ENCODE results near the gene COL18A1. TPM values are rescaled to one million over a fixed set of nuclear protein-coding genes. Genes with fewer than 3 reads are reported as not detected.

COL18A1 gene
- polyA plus RNA-seq, 1 donor (not counting 4 experiments of a cell fraction or from before 2014, with no cell fraction given): 13.0 TPM

DNA sequence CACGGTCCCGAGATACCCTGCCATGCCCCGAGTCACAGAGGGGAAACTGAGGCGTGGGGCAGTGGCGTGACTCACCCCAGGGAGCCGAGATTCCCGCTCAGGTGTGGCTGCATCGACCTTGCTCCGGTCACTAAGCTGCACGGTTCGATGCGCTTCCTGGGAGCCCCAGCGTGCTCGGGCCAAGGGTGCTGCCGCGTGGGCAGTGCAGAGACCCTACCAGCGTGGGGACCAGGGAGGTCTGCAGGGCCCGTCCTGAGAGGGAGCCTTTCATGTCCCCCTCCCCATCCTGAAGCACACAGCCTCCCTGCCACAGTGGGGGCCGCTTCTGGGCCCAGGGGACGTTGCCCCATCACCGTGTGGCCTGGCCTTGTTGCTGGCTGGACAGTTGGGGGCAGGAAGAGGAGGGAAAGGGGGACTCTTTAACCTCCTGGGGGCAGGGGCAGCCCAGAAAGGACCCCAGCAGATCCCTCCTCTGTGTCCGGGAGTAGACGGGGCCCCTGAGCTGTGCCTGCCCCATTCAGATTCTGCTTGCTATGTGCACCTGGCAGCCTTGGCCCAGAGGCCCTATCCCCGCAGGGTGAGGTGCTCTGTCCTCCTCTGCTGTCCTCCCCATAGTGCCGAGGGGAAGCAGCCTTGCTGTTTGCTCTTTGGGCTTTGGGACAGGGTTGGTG, 52.3 kb downstream of the COL18A1 start:
- no peak overlapping the region for H3K4me3 ChIP-seq (ENCODE audit: control insufficient read depth in 2 of 3, extremely low read depth in 1 of 3, insufficient read depth in 2 of 3, low read depth in 1 of 3, low read length in 3 of 3)
- TF ChIP-seq, protein P1, sequence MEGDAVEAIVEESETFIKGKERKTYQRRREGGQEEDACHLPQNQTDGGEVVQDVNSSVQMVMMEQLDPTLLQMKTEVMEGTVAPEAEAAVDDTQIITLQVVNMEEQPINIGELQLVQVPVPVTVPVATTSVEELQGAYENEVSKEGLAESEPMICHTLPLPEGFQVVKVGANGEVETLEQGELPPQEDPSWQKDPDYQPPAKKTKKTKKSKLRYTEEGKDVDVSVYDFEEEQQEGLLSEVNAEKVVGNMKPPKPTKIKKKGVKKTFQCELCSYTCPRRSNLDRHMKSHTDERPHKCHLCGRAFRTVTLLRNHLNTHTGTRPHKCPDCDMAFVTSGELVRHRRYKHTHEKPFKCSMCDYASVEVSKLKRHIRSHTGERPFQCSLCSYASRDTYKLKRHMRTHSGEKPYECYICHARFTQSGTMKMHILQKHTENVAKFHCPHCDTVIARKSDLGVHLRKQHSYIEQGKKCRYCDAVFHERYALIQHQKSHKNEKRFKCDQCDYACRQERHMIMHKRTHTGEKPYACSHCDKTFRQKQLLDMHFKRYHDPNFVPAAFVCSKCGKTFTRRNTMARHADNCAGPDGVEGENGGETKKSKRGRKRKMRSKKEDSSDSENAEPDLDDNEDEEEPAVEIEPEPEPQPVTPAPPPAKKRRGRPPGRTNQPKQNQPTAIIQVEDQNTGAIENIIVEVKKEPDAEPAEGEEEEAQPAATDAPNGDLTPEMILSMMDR (optimal IDR thresholded peaks at IDR 0.05 in 1 of 3, IDR thresholded peaks at IDR 0.05 in 1 of 3, conservative IDR thresholded peaks at IDR 0.05 in 1 of 3; ENCODE audit: extremely low read depth in 1 of 3, insufficient read depth in 2 of 3, low read length in 3 of 3): no peak
- TF ChIP-seq EZH2 (IDR thresholded peaks at IDR 0.05; ENCODE audit: low read length): no peak
- no peak for FAIRE-seq

DNA sequence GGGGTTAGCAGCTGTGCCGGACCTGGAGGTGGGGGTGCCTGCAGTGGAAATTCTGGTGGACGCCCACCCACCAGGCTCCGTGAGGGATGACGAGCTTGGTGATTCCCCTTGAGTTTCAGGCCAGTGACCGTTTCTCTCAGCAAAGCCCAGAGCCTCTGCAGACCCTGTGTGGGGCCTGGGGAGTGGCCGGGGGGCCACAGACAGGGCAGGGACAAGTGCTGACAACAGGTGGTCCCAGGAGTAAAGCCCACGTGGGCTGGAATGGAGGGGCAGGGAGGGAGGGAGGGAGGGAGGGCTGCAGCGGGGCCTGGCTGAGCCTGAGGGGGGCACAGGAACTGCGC, 52.8 kb downstream of the COL18A1 start:
- no peak overlapping the region for H3K4me3 ChIP-seq (ENCODE audit: control insufficient read depth in 2 of 3, extremely low read depth in 1 of 3, insufficient read depth in 2 of 3, low read depth in 1 of 3, low read length in 3 of 3)

More for the DNA sequence above, 52.3 kb downstream of the COL18A1 start:
- dilution Hi-C loops (cut with MboI; ENCODE audit: extremely low pct_ligation_motif_present, low sequenced_read_pairs): no loop called here
- no peak overlapping the region for H3K9ac ChIP-seq (ENCODE audit: control insufficient read depth, extremely low read depth, insufficient read depth, low read length)
- H3K4me1 ChIP-seq (ENCODE audit: control insufficient read depth, extremely low read depth, insufficient read depth, low read length): peaks cover 26% of the 10 kb centered on the region
- H2AFZ ChIP-seq (ENCODE audit: control insufficient read depth, low read length): no peak overlapping the region
- DNase-seq (ENCODE audit: low read depth, low spot score): no peak
- H3K27ac ChIP-seq (ENCODE audit: control insufficient read depth, insufficient read depth, low read length): no peak overlapping the region
- no peak overlapping the region for H3K4me2 ChIP-seq (ENCODE audit: control insufficient read depth, extremely low read depth, insufficient read depth, low read depth, low read length)
- no peaks in the 10 kb centered on the region for H3K9me3 ChIP-seq (ENCODE audit: control insufficient read depth, low read depth, low read length)
- H3K9me1 ChIP-seq (ENCODE audit: control insufficient read depth, extremely low read depth, insufficient read depth, low read length): no peaks in the 10 kb centered on the region
- peaks cover 11% of the 10 kb centered on the region for H3K79me2 ChIP-seq (ENCODE audit: control insufficient read depth, insufficient read depth, low read length)
- H4K20me1 ChIP-seq (ENCODE audit: control insufficient read depth, extremely low read depth, insufficient read depth, low read length): peaks cover 13% of the 10 kb centered on the region
- H3K36me3 ChIP-seq (ENCODE audit: control insufficient read depth in 2 of 2, extremely low read depth in 1 of 2, insufficient read depth in 2 of 2, low read length in 2 of 2): peaks cover 0 to 3% of the 10 kb centered on the region in 2 experiments
- no peaks in the 10 kb centered on the region for H3K27me3 ChIP-seq (ENCODE audit: control insufficient read depth, extremely low read depth, insufficient read depth, low read length)

More for the DNA sequence above, 52.8 kb downstream of the COL18A1 start:
- Histone ChIP-seq H4K20me1 (ENCODE audit: control insufficient read depth, extremely low read depth, insufficient read depth, low read length) (peaks cover 13% of the 10 kb centered on the region), H3K27ac (ENCODE audit: control insufficient read depth, insufficient read depth, low read length) (no peak overlapping the region), H3K27me3 (ENCODE audit: control insufficient read depth, extremely low read depth, insufficient read depth, low read length) (no peaks in the 10 kb centered on the region), H3K36me3 (ENCODE audit: control insufficient read depth in 2 of 2, extremely low read depth in 1 of 2, insufficient read depth in 2 of 2, low read length in 2 of 2) (peaks cover 0 to 3% of the 10 kb centered on the region in 2 experiments), H2AFZ (ENCODE audit: control insufficient read depth, low read length) (no peak overlapping the region), H3K9me3 (ENCODE audit: control insufficient read depth, low read depth, low read length) (no peaks in the 10 kb centered on the region), H3K4me2 (ENCODE audit: control insufficient read depth, extremely low read depth, insufficient read depth, low read depth, low read length) (no peak overlapping the region), H3K9me1 (ENCODE audit: control insufficient read depth, extremely low read depth, insufficient read depth, low read length) (no peaks in the 10 kb centered on the region), H3K9ac (ENCODE audit: control insufficient read depth, extremely low read depth, insufficient read depth, low read length) (no peak overlapping the region), H3K4me1 (ENCODE audit: control insufficient read depth, extremely low read depth, insufficient read depth, low read length) (peaks cover 26% of the 10 kb centered on the region), H3K79me2 (ENCODE audit: control insufficient read depth, insufficient read depth, low read length) (peaks cover 8% of the 10 kb centered on the region)
- no peak for FAIRE-seq
- no peak for TF ChIP-seq EZH2 (IDR thresholded peaks at IDR 0.05; ENCODE audit: low read length)
- TF ChIP-seq, protein P1 (optimal IDR thresholded peaks at IDR 0.05 in 1 of 3, IDR thresholded peaks at IDR 0.05 in 1 of 3, conservative IDR thresholded peaks at IDR 0.05 in 1 of 3; ENCODE audit: extremely low read depth in 1 of 3, insufficient read depth in 2 of 3, low read length in 3 of 3): no peak
- dilution Hi-C loops (cut with MboI; ENCODE audit: extremely low pct_ligation_motif_present, low sequenced_read_pairs): no loop called here
- no peak for DNase-seq (ENCODE audit: low read depth, low spot score)

All from keratinocyte (primary cell).